ENCODE data around the gene SIGLEC11.

GRCh38 chr19:49968279-49968922 is 7.4 kb upstream of the SIGLEC11 start:
- TF ChIP-seq, protein P1, sequence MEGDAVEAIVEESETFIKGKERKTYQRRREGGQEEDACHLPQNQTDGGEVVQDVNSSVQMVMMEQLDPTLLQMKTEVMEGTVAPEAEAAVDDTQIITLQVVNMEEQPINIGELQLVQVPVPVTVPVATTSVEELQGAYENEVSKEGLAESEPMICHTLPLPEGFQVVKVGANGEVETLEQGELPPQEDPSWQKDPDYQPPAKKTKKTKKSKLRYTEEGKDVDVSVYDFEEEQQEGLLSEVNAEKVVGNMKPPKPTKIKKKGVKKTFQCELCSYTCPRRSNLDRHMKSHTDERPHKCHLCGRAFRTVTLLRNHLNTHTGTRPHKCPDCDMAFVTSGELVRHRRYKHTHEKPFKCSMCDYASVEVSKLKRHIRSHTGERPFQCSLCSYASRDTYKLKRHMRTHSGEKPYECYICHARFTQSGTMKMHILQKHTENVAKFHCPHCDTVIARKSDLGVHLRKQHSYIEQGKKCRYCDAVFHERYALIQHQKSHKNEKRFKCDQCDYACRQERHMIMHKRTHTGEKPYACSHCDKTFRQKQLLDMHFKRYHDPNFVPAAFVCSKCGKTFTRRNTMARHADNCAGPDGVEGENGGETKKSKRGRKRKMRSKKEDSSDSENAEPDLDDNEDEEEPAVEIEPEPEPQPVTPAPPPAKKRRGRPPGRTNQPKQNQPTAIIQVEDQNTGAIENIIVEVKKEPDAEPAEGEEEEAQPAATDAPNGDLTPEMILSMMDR (IDR thresholded peaks at IDR 0.05): no peak
- TF ChIP-seq POLR2A (IDR thresholded peaks at IDR 0.05): no peak
